Hematopoietic multipotent progenitor cell (in vitro differentiated cells): ENCODE results near the gene CIDEC. TPM values are rescaled to one million over a fixed set of nuclear protein-coding genes. Genes with fewer than 3 reads are reported as not detected.
"Not testable (repeated sequence)": the region's sequence is repeated elsewhere in the genome, so short reads cannot be mapped to it uniquely, and the experiment has no call there.

Source experiments
- DNase-seq, 3 donors: peaks; one replicate each; pipeline ENCODE4 v3.0.0-alpha.2; 2011 to 2015; ENCODE audit warnings: low read depth in 2 of 3, low spot score in 2 of 3
- total RNA-seq: library from RNA; depleted of rRNA; stranded (reverse); fragments of >200 nt; gene quantifications from one replicate; pipeline ENCODE4 v1.2.3, GENCODE V29; 2012

The CIDEC gene
- total RNA-seq, 1 donor: under 0.01 TPM

DNA sequence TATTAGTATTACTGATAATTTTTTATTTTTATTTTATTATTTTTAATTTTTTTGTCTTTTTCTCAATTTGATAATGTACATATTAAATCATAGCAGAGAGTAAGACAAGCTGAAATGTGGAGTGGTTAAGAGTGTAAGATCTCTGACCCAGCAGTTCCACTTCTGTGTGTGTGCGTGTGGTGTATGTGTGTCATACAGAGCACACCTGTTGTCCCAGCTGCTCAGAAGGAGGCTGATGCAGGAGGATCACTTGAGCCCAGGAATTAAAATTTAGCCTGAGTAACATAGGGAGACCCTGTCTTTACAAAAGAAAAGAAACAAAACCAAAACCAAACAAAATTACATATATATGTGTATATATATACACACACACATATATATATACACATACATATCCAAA lies 1.4 kb upstream of the CIDEC start:
- no peak for DNase-seq

DNA sequence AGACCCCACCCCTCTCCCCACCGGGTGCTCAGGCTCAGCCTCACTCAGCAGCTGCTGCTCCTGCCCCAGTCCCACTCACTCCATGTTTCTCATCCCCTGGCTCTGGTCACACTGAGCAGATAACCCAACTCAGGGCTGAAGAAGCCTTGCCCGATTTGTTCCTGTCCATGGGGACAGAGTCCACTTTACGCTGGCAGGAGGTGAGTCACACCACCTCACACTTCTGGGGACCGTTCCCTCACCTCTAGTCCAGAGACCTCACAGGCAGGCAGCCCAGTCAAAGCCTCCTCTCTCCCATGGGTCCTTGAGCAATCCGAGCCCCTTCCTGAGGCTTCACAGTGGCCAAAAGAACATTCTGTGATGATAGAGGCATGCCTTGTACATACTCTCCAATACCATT lies 1.4 kb downstream of the CIDEC start:
- no peak for DNase-seq

DNA sequence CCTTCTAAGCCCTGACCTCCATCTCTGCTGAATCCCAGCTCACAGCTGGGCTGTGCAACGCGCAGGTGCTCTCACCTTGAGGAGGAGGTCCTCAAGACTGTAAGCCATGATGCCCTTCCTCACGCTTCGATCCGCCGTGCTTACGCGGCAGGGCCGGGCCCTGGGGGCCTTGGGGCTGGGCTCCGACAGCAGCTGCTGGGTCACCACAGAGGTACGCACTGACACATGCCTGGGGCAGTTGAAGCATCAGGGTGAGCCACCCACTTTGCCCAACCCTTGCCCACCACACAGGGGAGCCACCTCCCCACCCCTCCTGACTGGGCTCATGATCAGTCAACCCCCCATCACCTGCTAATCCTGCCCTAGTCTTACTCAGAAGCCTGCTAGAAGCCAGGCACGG lies 3.1 kb downstream of the CIDEC start:
- peak in 2 of 3 donors; percentile 19 to 36 for DNase-seq

DNA sequence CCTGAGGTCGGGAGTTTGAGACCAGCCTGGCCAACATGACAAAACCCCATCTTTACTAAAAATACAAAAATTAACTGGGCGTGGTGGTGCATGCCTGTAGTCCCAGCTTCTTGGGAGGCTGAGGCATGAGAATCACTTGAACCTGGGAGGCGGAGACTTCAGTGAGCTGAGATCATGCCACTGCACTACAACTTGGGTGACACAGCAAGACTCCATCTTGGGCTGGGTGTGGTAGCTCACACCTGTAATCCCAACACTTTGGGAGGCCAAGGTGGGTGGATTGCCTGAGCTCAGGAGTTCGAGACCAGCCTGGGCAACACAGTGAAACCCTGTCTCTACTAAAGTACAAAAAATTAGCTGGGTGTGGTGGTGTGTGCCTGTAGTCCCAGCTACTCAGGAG lies 3.8 kb downstream of the CIDEC start:
- not testable (repeated sequence) for DNase-seq

DNA sequence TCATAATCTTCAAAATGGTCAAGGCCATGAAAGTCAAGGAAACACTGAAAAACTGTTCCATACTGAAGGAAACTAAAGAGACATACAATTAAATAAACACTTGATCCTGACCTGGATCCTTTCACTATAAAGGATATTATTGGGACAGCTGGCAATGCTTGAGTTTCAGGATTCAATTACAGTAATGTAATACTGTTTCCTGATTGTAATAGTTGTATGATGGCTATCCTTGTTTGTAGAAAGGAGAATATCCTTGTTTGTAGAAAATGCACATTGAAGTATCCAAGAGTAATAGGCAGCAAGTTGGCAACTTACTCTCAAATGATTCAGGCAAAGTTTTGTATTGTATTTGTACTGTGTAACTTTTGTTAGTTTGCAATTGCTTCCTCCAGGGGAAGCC lies 4.6 kb downstream of the CIDEC start:
- no peak for DNase-seq

DNA sequence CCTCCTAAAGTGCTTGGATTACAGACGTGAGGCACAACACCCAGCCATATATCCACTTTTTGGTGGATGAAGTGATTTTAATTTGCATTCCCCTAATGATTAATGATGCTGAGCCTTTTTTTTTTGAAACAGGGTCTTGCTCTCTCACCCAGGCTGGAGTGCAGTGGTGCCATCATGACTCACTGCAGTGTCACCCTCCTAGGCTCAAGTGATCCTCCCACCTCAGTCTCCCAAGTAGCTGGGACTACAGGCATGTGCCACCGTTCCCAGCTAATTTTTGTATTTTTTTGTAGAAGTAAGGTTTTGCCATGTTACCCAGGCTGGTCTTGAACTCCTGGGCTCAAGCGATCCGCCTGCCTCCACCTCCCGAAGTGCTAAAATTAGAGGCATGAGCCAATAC lies 8.0 kb downstream of the CIDEC start:
- DNase-seq: not testable (repeated sequence)

DNA sequence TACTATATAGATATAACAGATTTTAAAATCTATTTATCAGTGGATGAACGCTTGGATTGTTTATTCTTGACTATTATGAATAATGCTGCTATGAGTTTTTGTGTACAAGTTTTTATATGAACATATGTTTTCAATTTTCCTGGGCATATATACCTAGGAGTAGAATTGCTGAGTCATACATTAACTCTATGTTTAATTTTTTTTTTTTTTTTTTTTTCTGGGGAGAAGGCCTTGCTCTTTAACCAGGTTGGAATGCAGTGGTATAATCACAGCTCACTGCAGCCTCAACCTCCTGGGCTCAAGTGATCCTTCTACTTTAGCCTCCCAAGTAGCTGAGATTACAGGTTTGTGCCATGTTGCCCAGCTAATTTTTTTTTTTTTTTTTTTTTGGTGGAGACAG lies 9.1 kb downstream of the CIDEC start:
- DNase-seq: no peak

DNA sequence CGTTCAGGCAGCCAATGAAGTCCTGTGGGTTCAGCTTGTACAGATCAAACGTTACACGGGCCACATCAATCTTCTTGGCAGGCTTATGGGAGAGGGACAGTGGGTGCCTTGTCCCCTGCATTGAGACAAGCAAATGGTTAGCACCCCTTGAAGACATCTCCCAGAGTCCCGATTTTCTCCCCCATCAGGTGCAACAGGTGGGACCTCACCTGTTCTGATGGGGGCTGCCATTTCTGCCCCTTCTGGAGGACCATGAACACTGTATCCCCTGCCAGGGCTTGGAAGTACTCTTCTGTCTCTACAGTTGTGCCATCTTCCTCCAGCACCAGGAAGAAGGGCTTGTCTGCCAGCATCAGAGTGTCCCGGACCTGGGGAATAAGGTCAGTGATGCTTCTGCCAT lies 10.1 kb downstream of the CIDEC start:
- DNase-seq: no peak

DNA sequence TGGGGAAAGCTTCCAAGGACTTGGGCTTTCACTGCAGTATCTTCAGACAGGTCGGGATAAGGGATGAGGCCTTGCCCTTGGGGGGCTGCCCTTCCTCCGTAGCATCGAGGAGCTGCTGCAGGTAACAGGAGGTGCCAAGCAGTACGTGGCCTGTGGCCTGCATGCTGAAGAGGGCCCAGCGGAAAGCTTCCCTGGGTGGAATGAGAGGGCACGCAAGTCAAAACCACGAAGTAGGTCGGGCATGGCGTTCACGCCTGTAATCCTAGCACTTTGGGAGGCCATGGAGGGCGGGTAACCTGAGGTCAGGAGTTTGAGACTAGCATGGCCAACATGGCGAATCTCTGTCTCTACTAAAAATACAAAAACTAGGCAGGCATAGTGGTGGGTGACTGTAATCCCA lies 12.9 kb downstream of the CIDEC start:
- no peak for DNase-seq

DNA sequence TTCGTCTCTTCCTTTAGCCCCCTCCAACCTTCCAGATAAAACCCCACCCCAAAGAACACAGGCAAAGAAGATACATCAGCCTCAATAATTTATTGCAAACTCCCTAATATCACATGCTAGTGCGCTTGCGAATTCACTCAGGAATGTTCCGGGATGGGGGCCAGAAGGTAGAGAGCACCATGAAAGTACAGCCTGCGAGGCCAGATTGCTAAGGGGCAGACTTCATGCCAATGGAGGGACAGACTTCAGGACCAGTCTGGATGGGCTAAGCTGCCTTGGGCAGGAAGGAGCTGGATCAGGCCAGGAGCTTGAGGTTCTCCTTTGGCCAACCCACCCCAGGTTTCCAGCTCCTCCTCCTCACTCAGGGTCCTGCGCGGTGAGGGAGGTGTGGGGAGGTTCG lies 13.4 kb downstream of the CIDEC start:
- no peak for DNase-seq

DNA sequence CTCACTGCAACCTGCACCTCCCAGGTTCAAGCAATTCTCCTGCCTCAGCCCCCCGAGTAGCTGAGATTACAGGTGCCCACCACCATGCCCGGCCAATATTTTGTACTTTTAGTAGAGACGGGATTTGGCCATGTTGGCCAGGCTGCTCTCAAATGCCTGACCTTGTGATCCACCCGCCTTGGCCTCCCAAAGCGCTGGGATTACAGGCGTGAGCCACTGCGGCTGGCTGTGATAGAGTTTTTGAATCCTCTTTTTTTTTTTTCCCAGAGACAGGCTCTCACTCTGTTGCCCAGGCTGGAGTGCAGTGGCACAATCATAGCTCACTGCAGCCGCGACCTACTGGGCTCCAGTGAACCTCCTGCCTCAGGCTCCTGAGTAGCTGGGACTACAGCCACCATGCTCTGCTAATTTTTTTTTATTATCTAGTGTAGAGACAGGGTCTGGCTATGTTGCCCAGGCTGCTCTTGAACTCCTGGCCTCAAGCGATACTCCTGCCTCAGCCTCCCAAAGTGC lies 14.9 kb downstream of the CIDEC start:
- DNase-seq: not testable (repeated sequence)

DNA sequence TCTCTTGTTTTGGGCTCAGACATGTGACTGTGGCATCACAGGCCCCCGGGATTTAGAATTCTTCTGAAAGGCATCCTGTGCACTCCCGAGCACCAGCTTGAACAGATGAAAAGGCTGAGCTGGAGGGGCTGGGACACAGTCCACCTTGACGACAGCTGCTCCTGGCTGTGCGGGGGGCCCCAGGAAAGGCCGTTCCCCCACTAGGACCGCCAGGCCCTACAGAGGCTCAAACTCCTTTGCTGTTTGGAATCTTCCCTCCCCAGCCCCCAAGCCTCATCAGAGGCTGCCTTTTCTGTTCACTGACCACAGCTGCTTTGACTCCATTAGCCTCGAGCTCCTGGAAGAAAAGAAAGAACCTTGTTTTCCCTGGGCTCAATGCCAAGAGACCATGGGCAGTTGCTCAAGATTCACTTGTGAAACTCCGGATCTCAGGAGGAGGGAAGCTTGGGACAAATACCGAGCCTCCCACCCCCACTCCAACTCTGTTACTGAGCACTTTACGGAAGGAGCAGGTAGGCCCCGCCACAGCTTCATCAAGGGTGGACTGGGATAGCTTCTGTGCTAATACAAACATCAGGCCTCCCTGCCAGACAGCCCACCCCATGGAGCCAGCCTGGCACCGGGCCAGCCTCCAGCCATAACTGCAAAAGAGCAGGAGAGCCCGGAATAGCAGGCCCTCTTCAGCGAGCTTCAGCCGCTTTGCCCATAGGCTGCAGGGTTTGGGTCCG lies 15.7 kb downstream of the CIDEC start:
- DNase-seq: no peak

DNA sequence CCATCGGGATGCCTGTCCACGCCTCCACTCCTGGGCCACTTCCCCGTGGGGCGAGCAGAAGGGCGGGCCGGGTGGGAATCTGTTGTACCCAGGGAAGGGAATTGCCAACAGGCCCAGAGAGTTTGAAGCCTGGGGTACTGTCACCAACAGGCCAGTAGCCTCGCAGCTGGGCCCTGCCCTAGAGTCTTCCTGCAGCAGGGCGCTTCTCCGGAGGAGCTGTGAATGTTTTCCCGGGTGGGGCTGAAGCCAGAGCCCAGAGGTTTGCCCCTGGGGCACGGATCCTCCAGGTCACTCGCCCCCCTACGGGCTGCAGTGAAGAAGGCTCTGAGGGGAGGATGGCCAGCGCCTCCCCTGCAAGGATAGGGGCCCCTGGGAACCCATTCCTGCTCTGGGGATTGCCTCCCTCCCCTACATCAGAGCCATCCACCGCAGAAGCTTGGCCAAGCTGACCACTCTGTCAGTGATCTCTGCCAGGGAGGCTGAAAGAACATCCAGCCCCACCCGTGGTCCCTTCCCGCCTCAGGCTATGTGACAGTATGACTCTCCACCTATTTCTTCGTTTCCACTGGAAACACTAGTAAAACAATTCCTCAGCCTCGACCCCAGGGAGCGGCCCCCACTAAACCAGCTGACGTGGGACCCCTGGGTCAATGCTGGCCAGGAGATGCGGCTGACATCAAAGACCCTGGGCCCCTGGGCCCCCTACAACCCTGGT lies 16.8 kb downstream of the CIDEC start:
- DNase-seq: no peak

DNA sequence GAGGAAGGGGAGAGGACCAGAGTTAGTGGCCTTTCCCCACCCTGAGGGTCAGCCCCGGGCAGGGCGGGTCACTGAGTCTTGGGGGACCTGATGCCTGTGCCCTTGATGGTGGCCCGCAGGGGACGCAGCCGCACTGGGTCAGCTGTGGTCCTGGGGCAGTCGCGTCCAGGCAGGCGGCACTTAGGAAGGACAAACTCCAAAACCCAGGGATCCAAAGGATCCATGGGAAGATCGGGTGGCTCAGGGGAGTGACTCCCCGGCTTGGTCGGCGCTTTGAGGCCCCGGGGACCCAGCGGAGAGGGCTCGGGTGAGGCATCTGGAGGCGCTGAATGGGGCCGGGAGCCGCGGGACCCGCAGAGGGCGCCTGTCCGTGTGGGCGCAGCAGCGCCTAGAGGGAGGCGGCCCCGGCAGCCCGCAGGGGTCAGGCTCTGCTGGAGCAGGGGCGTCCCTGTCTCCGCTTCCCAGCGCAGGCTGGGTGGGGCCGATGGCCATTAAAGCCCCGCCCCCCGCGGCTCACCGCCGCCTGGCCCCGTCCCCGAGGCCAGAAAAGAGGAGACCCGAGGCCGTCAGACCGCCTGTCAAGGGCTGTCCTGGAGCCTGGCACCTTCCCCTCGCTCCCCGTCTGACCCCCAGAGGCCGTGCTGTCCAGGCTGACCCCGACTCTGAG lies 17.5 kb downstream of the CIDEC start:
- DNase-seq: peak in 2 of 3 donors; percentile 65 to 70

DNA sequence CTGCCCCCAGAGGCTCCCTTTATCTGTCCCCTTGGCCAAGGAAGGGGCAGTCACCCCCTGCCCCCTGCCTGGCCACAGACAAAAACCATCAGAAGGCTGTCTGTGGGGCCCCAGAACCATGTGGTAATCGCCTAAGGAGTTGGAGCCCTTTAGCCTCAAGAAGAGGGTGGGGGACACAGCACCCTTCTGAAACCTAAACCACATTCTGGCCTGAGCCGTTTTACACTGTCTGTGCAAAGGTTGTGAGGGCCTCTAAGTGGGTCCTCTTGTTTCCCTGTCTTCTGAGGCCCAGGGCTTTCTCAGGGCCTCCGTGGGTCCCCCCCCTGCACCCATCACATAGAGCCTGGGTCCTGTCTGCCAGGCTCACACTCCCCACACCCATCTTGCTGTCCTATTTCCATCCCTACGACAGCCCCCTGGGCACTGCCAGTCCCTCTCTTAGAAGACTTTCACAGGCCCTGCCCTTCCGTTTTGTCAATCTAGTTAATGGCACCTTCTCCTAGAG lies 18.4 kb downstream of the CIDEC start:
- no peak for DNase-seq

DNA sequence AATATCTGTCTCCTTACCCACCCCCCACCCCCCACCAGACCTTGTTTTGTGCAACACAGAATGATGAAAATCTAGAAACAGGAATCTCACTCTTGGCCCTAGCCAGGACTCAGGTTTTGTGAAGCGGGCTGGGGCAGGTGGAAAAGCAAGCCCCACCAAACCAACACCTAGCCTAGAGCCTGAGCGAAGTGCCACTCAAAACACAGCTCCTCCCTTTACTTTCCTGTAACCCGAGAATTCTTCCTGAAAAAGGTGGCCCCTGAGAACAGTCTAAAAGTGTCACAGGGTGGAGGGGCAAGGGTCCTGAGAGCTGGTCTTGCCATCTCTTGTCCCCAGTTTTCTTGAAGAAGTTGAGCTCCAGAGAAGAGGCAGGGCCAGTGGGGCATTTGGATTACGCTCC lies 18.9 kb downstream of the CIDEC start:
- DNase-seq: no peak

DNA sequence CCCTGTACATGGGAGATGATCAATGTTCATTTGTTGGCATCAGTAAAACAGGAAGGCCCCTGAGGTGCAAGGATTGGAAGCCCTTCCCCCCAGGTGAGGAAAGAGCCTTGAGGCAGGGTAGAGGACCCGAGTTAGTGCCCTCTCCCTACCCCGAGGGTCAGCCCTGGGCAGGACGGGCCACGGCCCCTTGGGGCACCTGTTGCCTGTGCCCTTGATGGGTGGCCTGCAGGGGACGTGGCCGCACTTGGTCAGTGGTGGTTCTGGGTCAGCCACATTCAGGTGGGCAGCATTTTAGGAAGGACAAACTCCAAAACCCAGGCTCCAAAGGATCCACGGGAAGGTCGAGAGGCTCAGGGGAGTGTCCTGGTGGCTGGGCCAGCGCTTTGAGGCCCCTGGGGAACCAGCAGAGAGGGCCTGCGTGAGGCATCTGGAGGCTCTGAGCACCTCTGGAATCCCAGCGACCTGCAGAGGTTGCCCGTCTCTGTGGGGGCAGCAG lies 20.5 kb downstream of the CIDEC start:
- no peak for DNase-seq

DNA sequence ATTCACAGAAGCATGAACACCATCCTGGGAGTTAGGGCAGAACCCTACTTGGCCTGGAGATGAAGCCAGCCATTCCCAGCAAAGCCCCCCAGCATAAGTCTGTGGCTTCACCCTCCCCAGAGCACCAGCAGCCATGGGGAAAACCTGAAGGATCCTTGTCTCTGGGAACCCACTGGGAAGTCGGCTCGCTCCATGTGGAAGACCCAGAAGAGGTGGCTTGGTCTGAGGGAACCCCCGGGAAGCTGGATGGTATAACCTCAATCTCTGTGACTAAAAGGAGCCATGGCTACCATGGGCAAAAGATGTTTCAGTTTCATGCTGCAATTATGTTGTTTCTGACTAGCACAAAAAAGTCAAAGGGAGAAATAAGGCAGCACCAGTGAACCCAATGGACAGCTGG lies 24.5 kb downstream of the CIDEC start:
- DNase-seq: no peak

DNA sequence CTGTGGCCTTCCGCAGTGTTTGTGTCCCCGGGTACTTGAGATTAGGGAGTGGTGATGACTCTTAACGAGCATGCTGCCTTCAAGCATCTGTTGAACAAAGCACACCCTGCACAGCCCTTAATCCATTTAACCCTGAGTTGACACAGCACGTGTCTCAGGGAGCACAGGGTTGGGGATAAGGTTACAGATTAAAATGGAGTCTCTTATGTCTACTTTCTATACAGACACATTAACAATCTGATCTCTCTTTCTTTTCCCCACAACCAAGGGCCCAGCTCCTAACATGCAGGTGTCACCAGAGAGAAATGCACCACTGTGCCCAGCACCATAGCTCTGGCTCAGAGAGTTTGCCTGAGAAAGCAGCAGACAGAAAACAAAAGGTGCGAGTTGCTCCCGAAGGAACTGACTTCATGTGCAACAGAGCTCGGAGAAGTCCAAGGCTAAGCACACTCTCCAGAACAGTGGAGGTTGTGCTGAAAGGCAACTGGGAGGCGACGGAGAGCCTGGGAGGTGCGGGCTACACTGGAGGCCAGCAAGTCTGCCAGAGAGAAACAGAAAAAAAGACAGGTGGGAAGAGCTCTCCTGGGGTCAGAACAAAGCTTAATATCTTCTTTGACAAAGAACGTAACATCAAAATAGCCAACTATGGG lies 25.6 kb downstream of the CIDEC start:
- DNase-seq: not testable (repeated sequence)

DNA sequence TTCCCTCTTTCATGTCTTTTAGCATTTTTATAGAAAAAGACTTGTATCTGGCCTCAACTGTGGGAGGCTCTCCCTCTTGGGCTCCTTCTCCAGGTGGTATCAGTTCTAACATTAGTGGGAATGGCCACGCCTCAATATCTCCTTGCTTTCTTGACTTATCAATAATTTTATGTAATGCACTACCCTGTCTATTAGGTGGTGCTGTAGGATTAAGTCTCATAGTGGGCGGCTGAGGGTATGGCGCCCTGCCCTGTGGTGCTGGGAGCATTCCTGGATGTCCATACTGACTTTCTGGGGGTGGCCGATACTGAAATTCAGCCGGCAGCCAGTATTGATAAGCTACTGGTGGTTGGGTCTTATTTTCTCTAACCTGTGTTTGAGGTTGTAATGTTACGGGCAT lies 27.5 kb downstream of the CIDEC start:
- DNase-seq: no peak

DNA sequence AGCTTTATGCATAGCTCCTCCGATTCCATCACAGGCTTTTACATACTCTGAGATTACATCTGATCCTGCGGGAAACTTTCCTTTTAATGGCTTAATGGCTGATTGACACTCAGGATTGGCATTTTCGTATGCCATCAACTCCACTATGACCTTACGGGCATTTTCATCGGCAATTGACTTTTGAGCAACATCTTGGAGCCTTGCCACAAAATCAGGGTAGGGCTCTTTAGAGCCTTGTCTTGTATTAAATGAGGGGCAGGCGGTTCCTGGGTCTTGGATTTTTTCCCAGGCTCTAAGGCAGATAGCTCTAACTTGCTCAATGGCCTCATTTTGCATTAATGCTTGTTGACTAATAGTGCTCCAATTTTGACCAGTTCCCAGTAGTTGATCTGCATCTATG lies 28.1 kb downstream of the CIDEC start:
- not testable (repeated sequence) for DNase-seq
